ENCODE measurements around the gene NOP10.
"Not testable (repeated sequence)": the region's sequence is repeated elsewhere in the genome, so short reads cannot be mapped to it uniquely, and the experiment has no call there.

The NOP10 gene

GRCh38 chr15:34342737-34343575 is at the start of gene NOP10, which contains the start of gene NUTM1:
Gene NOP10, minus strand, starts transcription at chr15:34343136. Its CDS starts 63 bp downstream, at chr15:34343073.
Gene NUTM1, plus strand, starts transcription at chr15:34343315. Its CDS starts 382 bp downstream, at chr15:34343697.
- Mint-ChIP-seq H3K4me1 (peaks cover 34% of the 10 kb centered on the region), H3K27ac (peak within 1 kb of the TSS in 1 of 2 donors; percentile 83), H3K4me3 (no peak within 1 kb of the TSS), H3K9me3 (peaks cover 0 to 5% of the 10 kb centered on the region in 2 donors), H3K27me3 (no peaks in the 10 kb centered on the region)
- peak; percentile 89 to 94 for DNase-seq
- peak; percentile 92 for ATAC-seq

DNA sequence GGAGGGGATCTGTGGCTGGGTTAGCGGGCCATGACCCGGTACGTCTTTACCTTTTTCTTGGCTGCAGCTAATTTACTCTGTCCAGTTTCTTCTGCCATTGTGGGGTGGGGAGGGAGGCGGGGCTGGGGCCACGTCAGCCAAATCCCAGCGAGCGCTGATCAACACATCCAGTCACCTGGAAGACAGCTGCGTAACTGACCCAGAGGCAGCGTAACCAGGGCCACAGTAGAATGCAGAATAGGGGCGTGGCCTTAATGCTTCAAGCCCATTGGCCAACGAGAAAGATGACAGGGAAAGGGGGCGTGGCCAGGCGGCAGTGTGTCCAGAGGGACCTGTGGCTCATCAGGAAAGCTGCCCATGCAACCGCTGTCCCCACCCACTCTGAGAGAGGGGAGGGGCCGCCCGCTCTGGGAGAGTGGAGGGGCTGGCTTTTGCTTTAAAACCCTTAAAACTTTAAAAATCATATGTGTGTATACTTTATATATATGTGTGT is 46.7 kb upstream of the NOP10 start:
- not testable (repeated sequence) for DNase-seq, ATAC-seq, H3K9me3 Mint-ChIP-seq, H3K27me3 Mint-ChIP-seq, H3K27ac Mint-ChIP-seq, H3K4me3 Mint-ChIP-seq, H3K4me1 Mint-ChIP-seq

GRCh38 chr15:34381829-34382521 is 39.0 kb upstream of the NOP10 start:
- not testable (repeated sequence) for H3K27ac Mint-ChIP-seq, ATAC-seq, H3K27me3 Mint-ChIP-seq, H3K4me1 Mint-ChIP-seq, DNase-seq, H3K4me3 Mint-ChIP-seq, H3K9me3 Mint-ChIP-seq

DNA sequence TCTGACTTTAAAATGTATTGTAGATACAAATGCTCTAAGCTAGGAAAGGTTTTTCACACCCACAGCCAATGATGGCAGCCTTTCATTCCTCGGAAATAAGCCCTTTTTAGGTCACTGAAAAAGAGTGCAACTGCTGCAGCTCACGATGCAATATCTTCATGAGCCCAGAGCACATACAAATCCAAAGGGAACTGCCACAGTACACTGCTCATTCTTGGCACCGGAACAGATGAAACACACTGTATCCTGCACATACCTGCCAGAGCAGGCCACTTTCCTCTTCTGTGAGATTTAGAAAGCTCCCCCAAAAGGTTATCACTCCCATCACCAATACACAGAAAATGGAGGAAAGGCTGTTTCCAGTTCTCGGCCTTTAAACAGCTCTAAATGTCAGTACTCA is 37.6 kb upstream of the NOP10 start:
- H3K9me3 Mint-ChIP-seq, H3K27me3 Mint-ChIP-seq, ATAC-seq, H3K4me3 Mint-ChIP-seq, DNase-seq, H3K4me1 Mint-ChIP-seq, H3K27ac Mint-ChIP-seq: not testable (repeated sequence)

- no peak for ATAC-seq
- no peaks in the 10 kb centered on the region for H3K9me3 Mint-ChIP-seq
- H3K4me3 Mint-ChIP-seq, result no peak overlapping the region
- H3K4me1 Mint-ChIP-seq, result no peaks in the 10 kb centered on the region
- H3K27me3 Mint-ChIP-seq, result no peaks in the 10 kb centered on the region
- no peak for DNase-seq
- H3K27ac Mint-ChIP-seq, result no peak overlapping the region
These were observed 33.9 kb upstream of the NOP10 start for GRCh38 chr15:34376856-34377255.

- not testable (repeated sequence) for H3K27ac Mint-ChIP-seq, H3K4me3 Mint-ChIP-seq
These were observed 32.6 kb upstream of the NOP10 start for GRCh38 chr15:34375541-34375940.

DNA sequence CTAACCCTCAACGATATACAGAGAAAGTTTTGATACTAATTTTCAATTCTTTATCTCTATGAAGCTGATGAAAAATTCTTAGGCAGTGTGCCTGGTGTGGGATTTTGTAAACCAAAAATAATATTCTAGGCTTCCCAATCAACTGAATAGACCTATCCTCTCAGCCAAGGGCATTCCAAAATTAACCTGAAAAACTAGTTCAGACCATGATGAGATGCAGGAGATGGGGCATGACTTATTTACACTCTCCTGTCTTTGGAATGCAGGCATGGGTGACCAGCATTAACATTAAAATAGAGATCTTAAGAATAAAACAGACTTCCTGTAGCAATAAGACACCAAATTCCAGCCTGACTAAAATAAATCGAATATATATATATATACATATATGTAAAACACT is 31.9 kb upstream of the NOP10 start:
- peaks cover 2% of the 10 kb centered on the region for H3K4me1 Mint-ChIP-seq
- H3K27ac Mint-ChIP-seq, result no peak overlapping the region
- ATAC-seq (no peak), DNase-seq (no peak)
- no peaks in the 10 kb centered on the region for H3K9me3 Mint-ChIP-seq
- no peak overlapping the region for H3K4me3 Mint-ChIP-seq
- H3K27me3 Mint-ChIP-seq, result no peaks in the 10 kb centered on the region

More at GRCh38 chr15:34375541-34375940, 32.6 kb upstream of the NOP10 start:
- not testable (repeated sequence) for H3K4me1 Mint-ChIP-seq, ATAC-seq, DNase-seq, H3K9me3 Mint-ChIP-seq, H3K27me3 Mint-ChIP-seq

GRCh38 chr15:34373951-34374350 is 31.0 kb upstream of the NOP10 start:
- H3K9me3 Mint-ChIP-seq, result no peaks in the 10 kb centered on the region
- peaks cover 11% of the 10 kb centered on the region for H3K4me1 Mint-ChIP-seq
- H3K27me3 Mint-ChIP-seq, result no peaks in the 10 kb centered on the region
- DNase-seq, result no peak
- ATAC-seq, result no peak
- no peak overlapping the region for H3K27ac Mint-ChIP-seq
- no peak overlapping the region for H3K4me3 Mint-ChIP-seq

GRCh38 chr15:34370643-34371042 is 27.7 kb upstream of the NOP10 start:
- Mint-ChIP-seq H3K27ac (no peak overlapping the region), H3K9me3 (no peaks in the 10 kb centered on the region), H3K4me3 (no peak overlapping the region), H3K27me3 (no peaks in the 10 kb centered on the region), H3K4me1 (peaks cover 33% of the 10 kb centered on the region)
- DNase-seq (no peak), ATAC-seq (no peak)

GRCh38 chr15:34370129-34370528 is 27.2 kb upstream of the NOP10 start:
- H3K9me3 Mint-ChIP-seq, result no peaks in the 10 kb centered on the region
- ATAC-seq, result no peak
- H3K4me3 Mint-ChIP-seq, result no peak overlapping the region

DNA sequence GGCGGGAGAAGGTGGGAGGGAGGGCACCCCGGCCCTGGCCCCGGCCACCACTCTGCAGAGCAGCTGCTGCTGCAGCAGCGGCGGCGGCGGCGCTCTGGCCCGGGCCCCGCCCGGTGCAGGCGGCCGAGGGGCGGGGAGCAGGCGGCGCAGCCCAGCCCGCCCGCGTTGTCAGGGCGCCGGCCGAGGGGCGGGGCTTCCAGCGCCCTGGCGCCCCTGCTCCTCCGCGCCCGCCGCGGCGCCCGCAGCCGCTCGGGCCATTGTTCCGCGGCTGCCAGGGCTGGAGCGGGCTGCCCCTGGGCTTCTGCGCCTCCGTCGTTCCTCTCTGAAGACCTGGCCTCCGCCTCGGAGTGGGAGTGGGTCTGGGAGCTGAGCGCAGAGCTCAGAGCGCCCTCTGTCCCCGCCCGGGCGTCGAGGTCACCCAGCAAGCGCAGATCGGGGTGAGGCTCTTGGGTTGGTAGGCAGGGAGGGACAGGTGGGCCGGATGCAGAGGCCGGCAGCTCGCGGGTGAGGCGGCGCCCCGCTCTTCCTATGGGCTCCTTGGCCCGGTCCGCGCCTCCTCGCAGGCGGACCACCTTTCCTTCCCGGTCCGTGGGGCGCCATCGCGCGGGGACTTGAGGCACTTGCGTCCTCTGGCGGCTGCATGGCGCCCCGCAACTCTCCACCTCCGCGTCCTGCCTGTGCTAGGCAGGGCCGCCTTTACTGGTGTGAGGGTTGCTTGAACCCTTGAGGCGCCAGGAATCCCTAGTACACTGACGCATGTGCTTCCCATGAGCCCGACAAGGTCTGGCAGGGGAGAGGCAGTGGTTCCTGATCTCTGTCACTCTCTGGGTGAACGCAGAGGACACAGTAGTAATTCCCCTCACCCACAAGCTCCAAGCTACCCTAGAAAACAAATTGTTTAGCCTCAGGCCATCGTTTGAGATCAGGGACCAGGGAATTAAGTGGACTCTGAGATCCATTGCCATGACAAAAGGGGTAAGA is 24.5 kb upstream of the NOP10 start, which contains the start of gene LPCAT4:
Gene LPCAT4, minus strand, starts transcription at position 96 of the 981 bp plus-strand sequence. CDS start 96 bp downstream, outside the sequence.
- H3K27me3 Mint-ChIP-seq, result no peaks in the 10 kb centered on the region
- peak within 1 kb of the TSS; percentile 95 to 98 for H3K4me3 Mint-ChIP-seq

More at GRCh38 chr15:34370129-34370528, 27.2 kb upstream of the NOP10 start:
- peaks cover 38% of the 10 kb centered on the region for H3K4me1 Mint-ChIP-seq
- H3K27ac Mint-ChIP-seq, result no peak overlapping the region
- no peaks in the 10 kb centered on the region for H3K27me3 Mint-ChIP-seq
- no peak for DNase-seq

GRCh38 chr15:34366271-34367065 is 23.5 kb upstream of the NOP10 start:
- H3K9me3 Mint-ChIP-seq, result no peaks in the 10 kb centered on the region
- H3K27me3 Mint-ChIP-seq, result no peaks in the 10 kb centered on the region
- H3K27ac Mint-ChIP-seq, result peak overlapping the region; percentile 74 to 94
- peak overlapping the region; percentile 95 to 98 for H3K4me3 Mint-ChIP-seq
- peaks cover 45% of the 10 kb centered on the region for H3K4me1 Mint-ChIP-seq
- peak; percentile 17 for ATAC-seq
- peak; percentile 33 to 57 for DNase-seq

More for the DNA sequence above, 24.5 kb upstream of the NOP10 start, which contains the start of gene LPCAT4:
- peak within 1 kb of the TSS; percentile 94 to 95 for H3K27ac Mint-ChIP-seq
- ATAC-seq (peak; percentile 90), DNase-seq (peak; percentile 89 to 93)
- no peaks in the 10 kb centered on the region for H3K9me3 Mint-ChIP-seq
- H3K4me1 Mint-ChIP-seq, result peaks cover 45% of the 10 kb centered on the region

DNA sequence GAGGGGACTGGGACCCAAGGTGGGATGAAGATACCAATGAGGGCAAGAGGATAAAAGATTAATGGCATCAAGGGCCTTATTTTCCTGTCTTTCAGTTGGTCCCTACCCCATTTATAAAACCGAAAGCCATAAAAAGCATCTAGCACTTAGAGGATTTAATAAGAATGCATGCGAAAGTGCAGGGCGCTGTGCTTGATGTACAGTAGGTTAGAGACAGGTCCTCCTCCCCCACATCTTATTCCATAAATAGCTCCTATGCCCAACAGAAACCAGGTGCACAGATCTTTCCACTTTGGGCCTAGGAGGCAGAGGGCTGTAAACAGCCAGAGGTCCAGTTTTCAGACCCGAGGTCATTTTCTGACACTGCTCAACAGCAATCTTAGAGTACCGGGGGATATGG is 22.9 kb upstream of the NOP10 start:
- Mint-ChIP-seq H3K27ac (no peak overlapping the region), H3K4me1 (peaks cover 45% of the 10 kb centered on the region), H3K27me3 (no peaks in the 10 kb centered on the region), H3K4me3 (peak overlapping the region; percentile 95 to 98), H3K9me3 (no peaks in the 10 kb centered on the region)
- DNase-seq, result no peak
- ATAC-seq, result no peak

All from stimulated activated naive CD8-positive, alpha-beta T cell treated with anti-CD3 and anti-CD28 coated beads, Interleukin-15, amount 100 ng/mL, for 72 hours (primary cell).